GM12878 (cell line): Measurements from ENCODE around the gene MEAK7. TPM values are rescaled to one million over a fixed set of nuclear protein-coding genes. Genes with fewer than 3 reads are reported as not detected.

ENCODE experiments used
- ATAC-seq: fragments of 200-7000 bp; cut with Tn5 transposase; 3 replicates; pipeline ENCODE4 v1.9.1; 2020; ENCODE audit warnings: mild to moderate bottlenecking, moderate library complexity
- BruUV-seq: library from RNA; stranded (reverse); fragments of 400-500 nt; replicated peaks from 2 replicates; lab custom pipeline; 2021; lab: Mats Ljungman, UMichigan
- CTCF ChIA-PET: fragments of 300-600 bp; sonication (Branson Sonifier 250); formaldehyde crosslinking; extraction: SDS; loops from one replicate; lab custom pipeline; 2021; ENCODE audit warnings: inconsistent platforms; lab: Yijun Ruan, JAX
- POLR2A ChIA-PET: fragments of 350-600 bp; formaldehyde crosslinking; extraction: SDS; loops from one replicate; lab custom pipeline; 2021; ENCODE audit warnings: inconsistent platforms; lab: Charles Lee
- RAD21 ChIA-PET: fragments of 300-600 bp; sonication (Branson Sonifier 250); formaldehyde crosslinking; loops from one replicate; lab custom pipeline; 2023; ENCODE audit warnings: antibody characterized with exemption; ENCODE audit not compliant: unreplicated experiment; lab: Charles Lee
- SMC1A ChIA-PET: fragments of 300-600 bp; sonication (Branson Sonifier 250); formaldehyde crosslinking; loops from one replicate; lab custom pipeline; 2023; ENCODE audit not compliant: unreplicated experiment, uncharacterized antibody; lab: Charles Lee
- DNase-seq: peaks from one replicate; pipeline ENCODE4 v3.0.0-alpha.2; 2011; ENCODE audit warnings: low read depth, low spot score
- FAIRE-seq: peaks from 3 replicates; lab custom pipeline; 2011; peaks lifted over from hg19 to GRCh38; lab: Jason Lieb, UNC
- H2AFZ ChIP-seq: 2 replicates; pipeline ENCODE4 v1.6.0; 2011; ENCODE audit warnings: low read depth, low read length, control low read depth; ENCODE audit not compliant: control insufficient read depth
- H3K27ac ChIP-seq: 2 replicates; pipeline ENCODE4 v1.5.1; 2011; ENCODE audit warnings: control low read depth; ENCODE audit not compliant: control insufficient read depth, insufficient read depth
- H3K27me3 ChIP-seq, 2 experiments: replicated peaks in 1 of 2; 2 replicates each; pipeline versions ENCODE4 v1.6.0 to v1.6.1; 2011; ENCODE audit warnings: low read length in 1 of 2; ENCODE audit not compliant: control insufficient read depth in 2 of 2, insufficient read depth in 2 of 2
- H3K36me3 ChIP-seq, 2 experiments: 2 replicates each; pipeline ENCODE4 v1.5.1; 2011; ENCODE audit warnings: low read length in 1 of 2; ENCODE audit not compliant: control insufficient read depth in 2 of 2, insufficient read depth in 2 of 2
- H3K4me1 ChIP-seq: 2 replicates; pipeline ENCODE4 v1.6.1; 2011; ENCODE audit warnings: mild to moderate bottlenecking, low read length, moderate library complexity, mixed read lengths; ENCODE audit not compliant: control insufficient read depth, insufficient read depth
- H3K4me2 ChIP-seq: 2 replicates; pipeline ENCODE4 v1.6.0; 2011; ENCODE audit warnings: control low read depth; ENCODE audit not compliant: control insufficient read depth, insufficient read depth
- H3K4me3 ChIP-seq: fragments of 200-600 bp; sonication (generic); 2 replicates; pipeline ENCODE4 v1.5.1; 2016
- H3K79me2 ChIP-seq: 2 replicates; pipeline ENCODE4 v1.6.0; 2011; ENCODE audit warnings: low read length; ENCODE audit not compliant: control insufficient read depth, insufficient read depth
- H3K9ac ChIP-seq: 2 replicates; pipeline ENCODE4 v1.8.0; 2011; ENCODE audit warnings: low read length, control low read depth, mixed read lengths; ENCODE audit not compliant: control insufficient read depth, insufficient read depth
- H3K9me3 ChIP-seq: replicated peaks from 3 replicates; pipeline ENCODE4 v1.5.1; 2011; ENCODE audit warnings: mild to moderate bottlenecking, low read length; ENCODE audit not compliant: control insufficient read depth, insufficient read depth
- H4K20me1 ChIP-seq: 2 replicates; pipeline ENCODE4 v1.6.0; 2011; ENCODE audit not compliant: control insufficient read depth, insufficient read depth
- CTCF ChIP-seq, 3 experiments: IDR thresholded peaks in 2 of 3; conservative IDR thresholded peaks in 1 of 3; 2 replicates each; pipeline ENCODE4 v1.5.1; 2011; ENCODE audit warnings: low read depth in 3 of 3, low read length in 3 of 3, mild to moderate bottlenecking in 3 of 3, control low read depth in 2 of 3, moderate library complexity in 2 of 3, inconsistent platforms in 1 of 3, mixed read lengths in 1 of 3; ENCODE audit not compliant: control insufficient read depth in 2 of 3, insufficient read depth in 1 of 3; ENCODE audit errors: extremely low read depth in 1 of 3
- ELK1 ChIP-seq: IDR thresholded peaks from 2 replicates; pipeline ENCODE4 v1.6.1; 2012; ENCODE audit warnings: low read depth, low read length, improper control_type of control experiment
- NBN ChIP-seq: fragments of 450-650 bp; IDR thresholded peaks from 2 replicates; pipeline ENCODE4 v1.6.1; 2016
- NR2C1 ChIP-seq: fragments of 450-650 bp; IDR thresholded peaks from 2 replicates; pipeline ENCODE4 v1.6.1; 2017; ENCODE audit warnings: antibody characterized with exemption, mild to moderate bottlenecking, moderate library complexity
- RELA ChIP-seq: fragments of 450-650 bp; IDR thresholded peaks from 2 replicates; pipeline ENCODE4 v1.8.0; 2014; ENCODE audit warnings: borderline replicate concordance; ENCODE audit not compliant: partially characterized antibody
- SRF ChIP-seq, 2 experiments: IDR thresholded peaks; 2 replicates each; pipeline ENCODE4 v1.6.1; 2011; ENCODE audit warnings: low read depth in 2 of 2, low read length in 2 of 2, mild to moderate bottlenecking in 1 of 2, moderate library complexity in 1 of 2
- ZBTB33 ChIP-seq: fragments of 450-650 bp; IDR thresholded peaks from 2 replicates; pipeline ENCODE4 v1.6.1; 2017; ENCODE audit warnings: mild to moderate bottlenecking
- WGBS: methylation state at CpG from one replicate; pipeline ENCODE4 v1.1.6; 2016; ENCODE audit warnings: low lambda C conversion rate; ENCODE audit not compliant: insufficient replicate concordance, insufficient coverage; ENCODE audit errors: missing lambda C conversion rate; 5-methylcytosine and 5-hydroxymethylcytosine counted together
- in situ Hi-C: fragments of 300-500 bp; cut with MboI; formaldehyde crosslinking; loops from 9 replicates; pipeline ENCODE4 v1.14.3; 2018; ENCODE audit warnings: mixed read lengths
- intact Hi-C: fragments of 100-400 bp; cut with micrococcal nuclease; formaldehyde crosslinking; loops from one replicate; pipeline ENCODE4 v1.14.2; 2022; ENCODE audit not compliant: unreplicated experiment
- polyA plus RNA-seq, 11 experiments: library from polyadenylated mRNA; depleted of rRNA in 4 of 11; unstranded in 6 of 11; stranded (reverse) in 5 of 11; fragments of >200 nt; fragmentation: Nextera tagmentation in 4 of 11; fragmentation: Illumina TruSeq in 1 of 11; extraction: Ambion mirVana in 4 of 11; extraction: Trizol in 1 of 11; gene quantifications; 1 replicate in 1 of 11; 2 replicates in 10 of 11; pipeline versions ENCODE4 v1.2.1 to v1.2.3, GENCODE V29; 2011 to 2016; ENCODE audit warnings: inconsistent platforms in 2 of 11, missing spikeins in 2 of 11, low read depth in 1 of 11
- total RNA-seq, 4 experiments: library from RNA; depleted of rRNA in 3 of 4; stranded (reverse); fragments of >200 nt in 3 of 4; fragmentation: Illumina TruSeq in 1 of 4; extraction: Trizol in 1 of 4; gene quantifications; 2 replicates each; pipeline versions ENCODE4 v1.2.1 to v1.2.3, GENCODE V29; 2013 to 2021

MEAK7 gene
- total and polyA plus RNA-seq, 10 of the 15 experiments (the other 5 are each of a cell fraction or from before 2014, with no cell fraction given) = 1.4 to 11.9 (median 6.4) TPM

GRCh38 chr16:84459533-84459894 lies 44.9 kb downstream of the MEAK7 start:
- SMC1A ChIA-PET = no interaction called here
- TF ChIP-seq ELK1 (no peak), ZBTB33 (no peak), CTCF (IDR thresholded peaks at IDR 0.05 in 2 of 3, conservative IDR thresholded peaks at IDR 0.05 in 1 of 3; ENCODE audit: control insufficient read depth in 2 of 3, extremely low read depth in 1 of 3, insufficient read depth in 1 of 3, low read depth in 3 of 3, low read length in 3 of 3) (no peak), NR2C1 (no peak), SRF (IDR thresholded peaks at IDR 0.05; ENCODE audit: low read depth in 2 of 2, low read length in 2 of 2) (no peak), RELA (no peak), NBN (no peak)
- TF ChIP-seq, all 136 proteins: peak for 0
- Histone ChIP-seq H3K4me2 (no peak overlapping the region), H3K4me3 (no peak overlapping the region), H3K36me3 (no peaks in the 10 kb centered on the region), H3K27ac (no peak overlapping the region), H3K4me1 (no peaks in the 10 kb centered on the region), H3K79me2 (no peaks in the 10 kb centered on the region), H4K20me1 (no peaks in the 10 kb centered on the region), H2AFZ (no peak overlapping the region), H3K27me3 (no peaks in the 10 kb centered on the region), H3K9ac (no peak overlapping the region), H3K9me3 (no peaks in the 10 kb centered on the region)
- RAD21 ChIA-PET = no interaction called here
- ATAC-seq = no peak
- FAIRE-seq = no peak
- no TSS peak for BruUV-seq
- in situ Hi-C loops = no loop called here
- DNase-seq = no peak
- 100% methylated on average over 2 of the region's 2 CpGs for WGBS
- POLR2A ChIA-PET = no interaction called here
- CTCF ChIA-PET = no interaction called here
- intact Hi-C loops = no loop called here
